ENCODE measurements around the gene PARD3.

Gene PARD3

GRCh38 chr10:34627741-34628140, 187.4 kb downstream of the PARD3 start:
- no peak for DNase-seq (ENCODE audit: low read depth in 2 of 2, low spot score in 1 of 2)

GRCh38 chr10:34627331-34627730, 187.8 kb downstream of the PARD3 start:
- DNase-seq (ENCODE audit: low read depth in 2 of 2, low spot score in 1 of 2), result no peak

- no peak for DNase-seq (ENCODE audit: low read depth in 2 of 2, low spot score in 1 of 2)
Measured at GRCh38 chr10:34626158-34626880, 188.8 kb downstream of the PARD3 start.

GRCh38 chr10:34624323-34625153, 190.6 kb downstream of the PARD3 start:
- no peak for DNase-seq (ENCODE audit: low read depth in 2 of 2, low spot score in 1 of 2)

- DNase-seq (ENCODE audit: low read depth in 2 of 2, low spot score in 1 of 2), result no peak
Measured at GRCh38 chr10:34622945-34623344, 192.2 kb downstream of the PARD3 start.

GRCh38 chr10:34618611-34619010, 196.5 kb downstream of the PARD3 start:
- DNase-seq (ENCODE audit: low read depth in 2 of 2, low spot score in 1 of 2), result no peak

GRCh38 chr10:34615770-34616169, 199.3 kb downstream of the PARD3 start:
- DNase-seq (ENCODE audit: low read depth in 2 of 2, low spot score in 1 of 2), result no peak

- DNase-seq (ENCODE audit: low read depth in 2 of 2, low spot score in 1 of 2), result no peak
Measured at GRCh38 chr10:34613491-34613890, 201.6 kb downstream of the PARD3 start.

- no peak for DNase-seq (ENCODE audit: low read depth in 2 of 2, low spot score in 1 of 2)
Measured at GRCh38 chr10:34612938-34613337, 202.2 kb downstream of the PARD3 start.

GRCh38 chr10:34612446-34612845, 202.7 kb downstream of the PARD3 start:
- no peak for DNase-seq (ENCODE audit: low read depth in 2 of 2, low spot score in 1 of 2)

- no peak for DNase-seq (ENCODE audit: low read depth in 2 of 2, low spot score in 1 of 2)
Measured at GRCh38 chr10:34609287-34609940, 205.7 kb downstream of the PARD3 start.

- DNase-seq (ENCODE audit: low read depth in 2 of 2, low spot score in 1 of 2), result no peak
Measured at GRCh38 chr10:34607894-34608293, 207.2 kb downstream of the PARD3 start.

- DNase-seq (ENCODE audit: low read depth in 2 of 2, low spot score in 1 of 2), result no peak
Measured at GRCh38 chr10:34606890-34607289, 208.2 kb downstream of the PARD3 start.

- no peak for DNase-seq (ENCODE audit: low read depth in 2 of 2, low spot score in 1 of 2)
Measured at GRCh38 chr10:34602478-34602877, 212.6 kb downstream of the PARD3 start.

- DNase-seq (ENCODE audit: low read depth in 2 of 2, low spot score in 1 of 2), result no peak
Measured at GRCh38 chr10:34601691-34602090, 213.4 kb downstream of the PARD3 start.

GRCh38 chr10:34599026-34599795, 215.9 kb downstream of the PARD3 start:
- DNase-seq (ENCODE audit: low read depth in 2 of 2, low spot score in 1 of 2), result no peak

GRCh38 chr10:34596351-34596750, 218.7 kb downstream of the PARD3 start:
- DNase-seq (ENCODE audit: low read depth in 2 of 2, low spot score in 1 of 2), result no peak

- DNase-seq (ENCODE audit: low read depth in 2 of 2, low spot score in 1 of 2), result no peak
Measured at GRCh38 chr10:34593930-34594329, 221.2 kb downstream of the PARD3 start.

GRCh38 chr10:34593374-34593890, 221.7 kb downstream of the PARD3 start:
- DNase-seq (ENCODE audit: low read depth in 2 of 2, low spot score in 1 of 2), result no peak

GRCh38 chr10:34590793-34591192, 224.3 kb downstream of the PARD3 start:
- no peak for DNase-seq (ENCODE audit: low read depth in 2 of 2, low spot score in 1 of 2)

GRCh38 chr10:34589275-34589674, 225.8 kb downstream of the PARD3 start:
- no peak for DNase-seq (ENCODE audit: low read depth in 2 of 2, low spot score in 1 of 2)
